Keratinocyte (primary cell): ENCODE data around the gene GLE1. TPM values are rescaled to one million over a fixed set of nuclear protein-coding genes. Genes with fewer than 3 reads are reported as not detected.

Experiments used
- DNase-seq: peaks from one replicate; pipeline ENCODE4 v3.0.0-alpha.2; 2011; ENCODE audit warnings: low read depth, missing footprints, low spot score
- FAIRE-seq: peaks from 2 replicates; lab custom pipeline; 2011; peaks lifted over from hg19 to GRCh38; lab: Jason Lieb, UNC
- H2AFZ ChIP-seq: 2 replicates; pipeline ENCODE4 v1.6.0; 2012; ENCODE audit warnings: low read length, control low read depth, inconsistent platforms; ENCODE audit not compliant: control insufficient read depth
- H3K27ac ChIP-seq: 2 replicates; pipeline ENCODE4 v1.5.1; 2011; ENCODE audit warnings: low read length; ENCODE audit not compliant: control insufficient read depth, insufficient read depth
- H3K27me3 ChIP-seq: 3 replicates; pipeline ENCODE4 v1.6.0; 2011; ENCODE audit warnings: low read length; ENCODE audit not compliant: control insufficient read depth, insufficient read depth; ENCODE audit errors: extremely low read depth
- H3K36me3 ChIP-seq, 2 experiments: 2 replicates in 1 of 2; 3 replicates in 1 of 2; pipeline ENCODE4 v1.5.1; 2011; ENCODE audit warnings: low read length in 2 of 2, mild to moderate bottlenecking in 1 of 2; ENCODE audit not compliant: control insufficient read depth in 2 of 2, insufficient read depth in 2 of 2; ENCODE audit errors: extremely low read depth in 1 of 2
- H3K4me1 ChIP-seq: 3 replicates; pipeline ENCODE4 v1.5.1; 2011; ENCODE audit warnings: low read length; ENCODE audit not compliant: control insufficient read depth, insufficient read depth; ENCODE audit errors: extremely low read depth
- H3K4me2 ChIP-seq: 3 replicates; pipeline ENCODE4 v1.6.0; 2011; ENCODE audit warnings: low read depth, low read length; ENCODE audit not compliant: control insufficient read depth, insufficient read depth; ENCODE audit errors: extremely low read depth
- H3K4me3 ChIP-seq, 3 experiments: fragments of 200-600 bp in 1 of 3; sonication (generic) in 1 of 3; 2 replicates in 2 of 3; 3 replicates in 1 of 3; pipeline ENCODE4 v1.5.1; 2011 to 2016; ENCODE audit warnings: low read length in 3 of 3, mild to moderate bottlenecking in 3 of 3, control low read depth in 2 of 3, inconsistent platforms in 1 of 3, low read depth in 1 of 3, mixed read lengths in 1 of 3, mixed run types in 1 of 3, moderate library complexity in 1 of 3; ENCODE audit not compliant: control insufficient read depth in 2 of 3, insufficient read depth in 2 of 3; ENCODE audit errors: extremely low read depth in 1 of 3
- H3K79me2 ChIP-seq: 2 replicates; pipeline ENCODE4 v1.6.0; 2012; ENCODE audit warnings: low read length; ENCODE audit not compliant: control insufficient read depth, insufficient read depth
- H3K9ac ChIP-seq: 3 replicates; pipeline ENCODE4 v1.6.0; 2011; ENCODE audit warnings: low read length; ENCODE audit not compliant: control insufficient read depth, insufficient read depth; ENCODE audit errors: extremely low read depth
- H3K9me1 ChIP-seq: 3 replicates; pipeline ENCODE4 v1.6.0; 2011; ENCODE audit warnings: low read length; ENCODE audit not compliant: control insufficient read depth, insufficient read depth; ENCODE audit errors: extremely low read depth
- H3K9me3 ChIP-seq: 2 replicates; pipeline ENCODE4 v1.5.1; 2012; ENCODE audit warnings: low read depth, low read length; ENCODE audit not compliant: control insufficient read depth
- H4K20me1 ChIP-seq: 3 replicates; pipeline ENCODE4 v1.6.0; 2011; ENCODE audit warnings: low read length; ENCODE audit not compliant: control insufficient read depth, insufficient read depth; ENCODE audit errors: extremely low read depth
- CTCF ChIP-seq, 3 experiments: IDR thresholded peaks in 1 of 3; conservative IDR thresholded peaks in 1 of 3; optimal IDR thresholded peaks in 1 of 3; 2 replicates in 2 of 3; 3 replicates in 1 of 3; pipeline versions ENCODE3 to v1.5.1; 2011; ENCODE audit warnings: low read length in 3 of 3, mild to moderate bottlenecking in 3 of 3, moderate library complexity in 2 of 3, control low read depth in 1 of 3, inconsistent platforms in 1 of 3; ENCODE audit not compliant: insufficient read depth in 2 of 3; ENCODE audit errors: extremely low read depth in 1 of 3
- EZH2 ChIP-seq: IDR thresholded peaks from one replicate; pipeline ENCODE4 v1.6.1; 2012; ENCODE audit warnings: inconsistent platforms, mild to moderate bottlenecking, low read length, moderate library complexity
- dilution Hi-C: fragments of 300-500 bp; cut with MboI; formaldehyde crosslinking; loops from one replicate; pipeline ENCODE4 v1.7.0; 2020; ENCODE audit warnings: low sequenced_read_pairs; ENCODE audit not compliant: extremely low pct_ligation_motif_present
- polyA plus RNA-seq, 5 experiments: library from polyadenylated mRNA; depleted of rRNA in 3 of 5; stranded (reverse) in 3 of 5; stranded (forward) in 1 of 5; unstranded in 1 of 5; fragments of >200 nt; gene quantifications; 1 replicate in 1 of 5; 2 replicates in 3 of 5; 3 replicates in 1 of 5; pipeline versions ENCODE4 v1.2.1 to v1.2.3, GENCODE V29; 2011 to 2012; ENCODE audit warnings: missing spikeins in 2 of 5, low read depth in 1 of 5, low replicate concordance in 1 of 5

GLE1 gene
- polyA plus RNA-seq, 1 donor (not counting 4 experiments of a cell fraction or from before 2014, with no cell fraction given) = 28.3 TPM

GRCh38 chr9:128512820-128513219 is 8.3 kb downstream of the GLE1 start:
- Histone ChIP-seq H3K27ac (no peak overlapping the region), H3K4me2 (no peak overlapping the region), H4K20me1 (no peaks in the 10 kb centered on the region), H3K36me3 (peaks cover 11 to 13% of the 10 kb centered on the region in 2 experiments), H3K79me2 (peaks cover 2% of the 10 kb centered on the region), H3K9me3 (no peaks in the 10 kb centered on the region), H3K9me1 (no peaks in the 10 kb centered on the region), H3K27me3 (no peaks in the 10 kb centered on the region), H3K4me1 (no peaks in the 10 kb centered on the region), H2AFZ (no peak overlapping the region), H3K4me3 (no peak overlapping the region), H3K9ac (no peak overlapping the region)
- DNase-seq (no peak), FAIRE-seq (no peak)
- dilution Hi-C loops = no loop called here
- no peak for TF ChIP-seq CTCF (optimal IDR thresholded peaks at IDR 0.05 in 1 of 3, IDR thresholded peaks at IDR 0.05 in 1 of 3, conservative IDR thresholded peaks at IDR 0.05 in 1 of 3; ENCODE audit: extremely low read depth in 1 of 3, insufficient read depth in 2 of 3, low read length in 3 of 3)
- TF ChIP-seq EZH2 = no peak

- Histone ChIP-seq H4K20me1 (no peaks in the 10 kb centered on the region), H3K9me3 (no peaks in the 10 kb centered on the region), H3K9me1 (no peaks in the 10 kb centered on the region), H3K4me1 (peaks cover 4% of the 10 kb centered on the region), H3K27ac (no peak overlapping the region), H3K9ac (no peak overlapping the region), H3K36me3 (peaks cover 10 to 22% of the 10 kb centered on the region in 2 experiments), H3K79me2 (no peaks in the 10 kb centered on the region), H2AFZ (no peak overlapping the region), H3K4me2 (no peak overlapping the region), H3K27me3 (no peaks in the 10 kb centered on the region), H3K4me3 (no peak overlapping the region)
- FAIRE-seq (no peak), DNase-seq (no peak)
- TF ChIP-seq EZH2 = no peak
- dilution Hi-C loops = no loop called here
Observed at GRCh38 chr9:128521956-128522355, 17.4 kb downstream of the GLE1 start.
